CD14-positive monocyte (primary cell): ENCODE data around the gene IFTAP. TPM values are rescaled to one million over a fixed set of nuclear protein-coding genes. Genes with fewer than 3 reads are reported as not detected.

Source experiments
- DNase-seq, 3 donors: peaks; one replicate each; pipeline ENCODE4 v3.0.0-alpha.2; 2011 to 2022
- H2AFZ ChIP-seq: 2 replicates; pipeline ENCODE4 v1.6.0; 2012; ENCODE audit warnings: mild to moderate bottlenecking, low read depth, low read length, inconsistent platforms; ENCODE audit not compliant: insufficient read depth, poor library complexity, severe bottlenecking
- H3K27ac ChIP-seq, 2 donors: 1 replicate in 1 of 2; 2 replicates in 1 of 2; pipeline ENCODE4 v1.5.1; 2012 to 2013; ENCODE audit warnings: low read length in 2 of 2, control low read depth in 1 of 2, inconsistent platforms in 1 of 2, low read depth in 1 of 2, mild to moderate bottlenecking in 1 of 2
- H3K27me3 ChIP-seq, 2 donors: one replicate each; pipeline versions ENCODE4 v1.6.0 to v1.6.1; 2011 to 2013; ENCODE audit warnings: low read length in 2 of 2; ENCODE audit not compliant: control insufficient read depth in 2 of 2, insufficient read depth in 2 of 2
- H3K36me3 ChIP-seq, 2 donors: replicated peaks in 1 of 2; 1 replicate in 1 of 2; 2 replicates in 1 of 2; pipeline versions ENCODE4 v1.5.1 to v1.6.1; 2012 to 2013; ENCODE audit warnings: low read length in 2 of 2, control low read depth in 1 of 2, inconsistent platforms in 1 of 2, mild to moderate bottlenecking in 1 of 2; ENCODE audit not compliant: insufficient read depth in 2 of 2, control insufficient read depth in 1 of 2
- H3K4me1 ChIP-seq, 2 donors: 1 replicate in 1 of 2; 2 replicates in 1 of 2; pipeline versions ENCODE4 v1.5.1 to v1.6.1; 2012 to 2013; ENCODE audit warnings: low read length in 2 of 2, control low read depth in 1 of 2, inconsistent platforms in 1 of 2, mild to moderate bottlenecking in 1 of 2, moderate library complexity in 1 of 2; ENCODE audit not compliant: insufficient read depth in 2 of 2, control insufficient read depth in 1 of 2
- H3K4me2 ChIP-seq: replicated peaks from 2 replicates; pipeline ENCODE3; 2012; ENCODE audit warnings: low read length, moderate library complexity, mild to moderate bottlenecking; ENCODE audit not compliant: poor library complexity, severe bottlenecking; ENCODE audit errors: extremely low read depth
- H3K4me3 ChIP-seq, 3 experiments: fragments of 200-600 bp in 1 of 3; sonication (generic) in 1 of 3; replicated peaks in 1 of 3; 1 replicate in 2 of 3; 2 replicates in 1 of 3; pipeline ENCODE4 v1.5.1; 2011 to 2013; ENCODE audit warnings: low read length in 3 of 3, mild to moderate bottlenecking in 3 of 3, control low read depth in 2 of 3, low read depth in 2 of 3, inconsistent platforms in 1 of 3, moderate library complexity in 1 of 3
- H3K79me2 ChIP-seq: 2 replicates; pipeline ENCODE4 v1.6.0; 2012; ENCODE audit warnings: mild to moderate bottlenecking, control low read depth, inconsistent platforms, low read length, moderate library complexity; ENCODE audit not compliant: insufficient read depth
- H3K9ac ChIP-seq: 2 replicates; pipeline ENCODE4 v1.6.0; 2017; ENCODE audit warnings: low read length, mild to moderate bottlenecking; ENCODE audit not compliant: insufficient read depth, poor library complexity, severe bottlenecking
- H3K9me3 ChIP-seq, 2 donors: replicated peaks in 1 of 2; 1 replicate in 1 of 2; 2 replicates in 1 of 2; pipeline versions ENCODE4 v1.5.1 to v1.6.1; 2012 to 2013; ENCODE audit warnings: low read length in 2 of 2, control low read depth in 1 of 2; ENCODE audit not compliant: control insufficient read depth in 1 of 2, insufficient read depth in 1 of 2
- H4K20me1 ChIP-seq: 2 replicates; pipeline ENCODE4 v1.6.0; 2012; ENCODE audit warnings: mild to moderate bottlenecking, low read length, control low read depth, moderate library complexity; ENCODE audit not compliant: insufficient read depth
- H3K27ac Mint-ChIP-seq, 7 donors: one replicate each; pipeline ENCODE4 v1.8.0; 2020; ENCODE audit warnings: mild to moderate bottlenecking in 7 of 7, mixed read lengths in 7 of 7, moderate library complexity in 6 of 7, inconsistent platforms in 2 of 7
- H3K27me3 Mint-ChIP-seq, 3 donors: one replicate each; pipeline ENCODE4 v1.8.0; 2021 to 2022; ENCODE audit warnings: low read depth in 3 of 3, mild to moderate bottlenecking in 3 of 3, mixed read lengths in 3 of 3, moderate library complexity in 3 of 3, inconsistent platforms in 1 of 3
- H3K36me3 Mint-ChIP-seq, 2 donors: one replicate each; pipeline ENCODE4 v1.8.0; 2020; ENCODE audit warnings: mixed read lengths in 2 of 2, inconsistent platforms in 1 of 2, mild to moderate bottlenecking in 1 of 2
- H3K4me1 Mint-ChIP-seq: one replicate; pipeline ENCODE4 v1.8.0; 2020; ENCODE audit warnings: mild to moderate bottlenecking, mixed read lengths
- H3K4me3 Mint-ChIP-seq, 2 donors: one replicate each; pipeline ENCODE4 v1.8.0; 2020; ENCODE audit warnings: mild to moderate bottlenecking in 2 of 2, mixed read lengths in 2 of 2, moderate library complexity in 1 of 2
- H3K9me3 Mint-ChIP-seq, 7 donors: one replicate each; pipeline ENCODE4 v1.8.0; 2020 to 2022; ENCODE audit warnings: mixed read lengths in 7 of 7, mild to moderate bottlenecking in 6 of 7, moderate library complexity in 6 of 7, inconsistent platforms in 2 of 7
- WGBS: methylation state at CpG from one replicate; pipeline ENCODE4 v1.1.5; 2013; ENCODE audit warnings: missing lambda C conversion rate; ENCODE audit not compliant: insufficient coverage; 5-methylcytosine and 5-hydroxymethylcytosine counted together
- intact Hi-C, 2 donors: fragments of 100-400 bp; cut with micrococcal nuclease; formaldehyde crosslinking; loops; one replicate each; pipeline versions ENCODE4 v1.15.0 to v1.15.1; 2023
- polyA plus RNA-seq, 3 donors: library from polyadenylated mRNA; depleted of rRNA in 1 of 3; unstranded in 2 of 3; stranded (reverse) in 1 of 3; fragments of 300-500 nt in 2 of 3; fragments of >200 nt in 1 of 3; fragmentation: Illumina TruSeq in 2 of 3; gene quantifications; 1 replicate in 2 of 3; 2 replicates in 1 of 3; pipeline ENCODE4 v1.2.3, GENCODE V29; 2012 to 2021
- TF ChIP-seq, protein P1 (sequence below): fragments of 200-600 bp; IDR thresholded peaks from one replicate; pipeline ENCODE4 v1.8.0; 2022; ENCODE audit warnings: antibody characterized with exemption, mild to moderate bottlenecking

IFTAP gene
- polyA plus RNA-seq, 3 donors: 5.0 to 18.7 (median 13.9) TPM

DNA sequence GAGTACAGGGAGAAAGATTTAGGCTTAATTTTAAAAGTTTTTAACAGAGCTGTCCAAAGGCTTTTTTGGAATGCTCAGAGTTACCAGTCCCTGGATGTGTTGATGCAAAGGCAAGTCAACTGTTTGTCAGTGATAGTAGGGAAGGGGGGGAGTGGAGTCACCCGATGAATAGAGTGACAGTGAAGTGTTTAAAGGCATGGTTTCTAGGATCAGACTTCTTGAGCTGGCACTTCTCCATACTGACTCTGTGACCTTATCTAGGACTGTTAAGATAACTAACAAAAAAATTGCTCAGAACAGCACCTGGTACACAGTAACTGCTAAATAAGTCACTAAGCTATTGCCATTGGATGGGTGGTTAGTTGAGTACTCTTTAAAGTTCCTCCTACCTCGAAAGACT, 15.1 kb downstream of the IFTAP start:
- no peaks in the 10 kb centered on the region for H3K27me3 ChIP-seq
- WGBS: no CpG with 5 or more reads among the region's 2 CpGs
- peaks cover 0 to 1% (median 0%) of the 10 kb centered on the region in 3 donors for H3K27me3 Mint-ChIP-seq

DNA sequence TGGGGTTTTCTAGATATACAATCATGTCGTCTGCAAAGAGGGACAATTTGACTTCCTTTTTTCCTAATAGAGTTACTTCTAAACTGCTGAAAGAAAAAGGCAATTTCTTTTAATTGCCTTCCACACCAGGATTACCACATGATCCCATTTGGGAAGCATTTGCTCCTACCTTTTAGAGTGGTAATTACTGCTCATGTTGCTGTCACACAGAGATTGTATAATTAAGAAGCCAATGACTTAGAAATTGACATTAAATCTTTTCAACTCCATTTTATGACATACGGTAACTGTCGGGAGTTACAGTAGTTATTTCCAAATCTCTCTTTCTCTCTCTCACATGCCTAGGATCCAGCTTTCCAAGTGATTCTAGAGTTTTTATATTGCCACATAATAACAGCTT, 21.5 kb downstream of the IFTAP start:
- intact Hi-C loops: no loop called here
- Histone ChIP-seq H3K27ac (no peak overlapping the region), H3K9ac (no peak overlapping the region), H3K4me3 (no peak overlapping the region), H3K27me3 (no peaks in the 10 kb centered on the region), H3K36me3 (no peaks in the 10 kb centered on the region), H4K20me1 (no peaks in the 10 kb centered on the region), H3K9me3 (no peaks in the 10 kb centered on the region), H2AFZ (no peak overlapping the region), H3K4me1 (peaks cover 6 to 10% of the 10 kb centered on the region in 2 donors), H3K4me2 (no peak overlapping the region), H3K79me2 (no peaks in the 10 kb centered on the region)
- peaks cover 0 to 5% (median 0%) of the 10 kb centered on the region in 7 donors for H3K9me3 Mint-ChIP-seq
- peaks cover 0 to under 1% of the 10 kb centered on the region in 2 donors for H3K36me3 Mint-ChIP-seq
- WGBS: no CpG with 5 or more reads among the region's 3 CpGs
- H3K27me3 Mint-ChIP-seq: peaks cover 0 to 1% (median 0%) of the 10 kb centered on the region in 3 donors
- H3K4me1 Mint-ChIP-seq: peaks cover 18% of the 10 kb centered on the region
- no peak for DNase-seq
- H3K4me3 Mint-ChIP-seq: no peak overlapping the region
- no peak overlapping the region for H3K27ac Mint-ChIP-seq
- TF ChIP-seq, protein P1, sequence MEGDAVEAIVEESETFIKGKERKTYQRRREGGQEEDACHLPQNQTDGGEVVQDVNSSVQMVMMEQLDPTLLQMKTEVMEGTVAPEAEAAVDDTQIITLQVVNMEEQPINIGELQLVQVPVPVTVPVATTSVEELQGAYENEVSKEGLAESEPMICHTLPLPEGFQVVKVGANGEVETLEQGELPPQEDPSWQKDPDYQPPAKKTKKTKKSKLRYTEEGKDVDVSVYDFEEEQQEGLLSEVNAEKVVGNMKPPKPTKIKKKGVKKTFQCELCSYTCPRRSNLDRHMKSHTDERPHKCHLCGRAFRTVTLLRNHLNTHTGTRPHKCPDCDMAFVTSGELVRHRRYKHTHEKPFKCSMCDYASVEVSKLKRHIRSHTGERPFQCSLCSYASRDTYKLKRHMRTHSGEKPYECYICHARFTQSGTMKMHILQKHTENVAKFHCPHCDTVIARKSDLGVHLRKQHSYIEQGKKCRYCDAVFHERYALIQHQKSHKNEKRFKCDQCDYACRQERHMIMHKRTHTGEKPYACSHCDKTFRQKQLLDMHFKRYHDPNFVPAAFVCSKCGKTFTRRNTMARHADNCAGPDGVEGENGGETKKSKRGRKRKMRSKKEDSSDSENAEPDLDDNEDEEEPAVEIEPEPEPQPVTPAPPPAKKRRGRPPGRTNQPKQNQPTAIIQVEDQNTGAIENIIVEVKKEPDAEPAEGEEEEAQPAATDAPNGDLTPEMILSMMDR: no peak

More for the DNA sequence above, 15.1 kb downstream of the IFTAP start:
- Histone ChIP-seq H3K4me2 (no peak overlapping the region), H2AFZ (no peak overlapping the region), H3K4me3 (no peak overlapping the region), H3K79me2 (no peaks in the 10 kb centered on the region), H3K36me3 (no peaks in the 10 kb centered on the region), H3K27ac (no peak overlapping the region), H3K9ac (no peak overlapping the region), H3K9me3 (no peaks in the 10 kb centered on the region), H3K4me1 (no peaks in the 10 kb centered on the region), H4K20me1 (no peaks in the 10 kb centered on the region)
- Mint-ChIP-seq H3K4me1 (no peaks in the 10 kb centered on the region), H3K27ac (no peak overlapping the region), H3K4me3 (no peak overlapping the region), H3K36me3 (peaks cover 0 to 5% of the 10 kb centered on the region in 2 donors), H3K9me3 (peaks cover 0 to 3% (median 0%) of the 10 kb centered on the region in 7 donors)
- intact Hi-C loops: no loop called here
- no peak for DNase-seq
- TF ChIP-seq, protein P1: no peak
